Gastroesophageal sphincter (tissue), 4 donors: ENCODE data around the gene LIX1L. TPM values are rescaled to one million over a fixed set of nuclear protein-coding genes. Genes with fewer than 3 reads are reported as not detected.
"Not testable (repeated sequence)": the region's sequence is repeated elsewhere in the genome, so short reads cannot be mapped to it uniquely, and the experiment has no call there.

Experiments
- ATAC-seq: fragments of 150-250 bp; one replicate; pipeline ENCODE4 v1.9.1; 2016; ENCODE audit warnings: mild to moderate bottlenecking, moderate library complexity
- H3K27ac ChIP-seq, 4 donors: fragments of 200-600 bp; sonication (generic) in 3 of 4; 1 replicate in 3 of 4; 2 replicates in 1 of 4; pipeline ENCODE4 v1.5.1; 2016 to 2019
- H3K27me3 ChIP-seq: fragments of 200-600 bp; sonication (generic); one replicate; pipeline ENCODE4 v1.5.1; 2019
- H3K36me3 ChIP-seq, 2 donors: fragments of 200-600 bp; sonication (generic); one replicate each; pipeline ENCODE4 v1.5.1; 2019; ENCODE audit warnings: control low read depth in 1 of 2
- H3K4me1 ChIP-seq, 3 donors: fragments of 200-600 bp; sonication (generic); 1 replicate in 2 of 3; 2 replicates in 1 of 3; pipeline ENCODE4 v1.5.1; 2016 to 2019; ENCODE audit warnings: control low read depth in 2 of 3
- H3K4me3 ChIP-seq, 2 donors: fragments of 200-600 bp; sonication (generic); one replicate each; pipeline ENCODE4 v1.5.1; 2019; ENCODE audit warnings: mild to moderate bottlenecking in 1 of 2, moderate library complexity in 1 of 2
- H3K9me3 ChIP-seq, 3 donors: fragments of 200-600 bp; sonication (generic); one replicate each; pipeline ENCODE4 v1.5.1; 2017 to 2019; ENCODE audit warnings: control low read depth in 2 of 3
- EP300 ChIP-seq: sonication (generic); formaldehyde crosslinking; IDR thresholded peaks from one replicate; pipeline ENCODE4 v1.6.1; 2017; ENCODE audit warnings: antibody characterized with exemption, mild to moderate bottlenecking
- POLR2A ChIP-seq, 2 donors: fragments of 450-650 bp; IDR thresholded peaks; one replicate each; pipeline ENCODE4 v1.6.1; 2017; ENCODE audit warnings: antibody characterized with exemption in 2 of 2, mild to moderate bottlenecking in 2 of 2, moderate library complexity in 1 of 2
- POLR2AphosphoS5 ChIP-seq: sonication (generic); formaldehyde crosslinking; IDR thresholded peaks from one replicate; pipeline ENCODE4 v1.6.1; 2017; ENCODE audit warnings: antibody characterized with exemption
- whole genome bisulfite sequencing, 2 donors: methylation state at CpG; one replicate each; pipeline ENCODE4 v1.1.5; 2018; ENCODE audit warnings: low coverage in 1 of 2; 5-methylcytosine and 5-hydroxymethylcytosine counted together
- total RNA-seq, 4 donors: library from RNA; depleted of rRNA; stranded (reverse); fragments of >200 nt; gene quantifications; one replicate each; pipeline ENCODE4 v1.1.0, GENCODE V29; 2016
- TF ChIP-seq, protein P1 (sequence below), 4 experiments: fragments of 200-600 bp in 2 of 4; fragments of 450-650 bp in 2 of 4; sonication (generic) in 1 of 4; IDR thresholded peaks; one replicate each; pipeline ENCODE4 v1.5.1; 2017 to 2019; ENCODE audit warnings: antibody characterized with exemption in 4 of 4, mild to moderate bottlenecking in 2 of 4, moderate library complexity in 2 of 4

The LIX1L gene
- total RNA-seq, 4 donors from 2014 or later, result 37.8 to 53.5 (median 45.3) TPM

DNA sequence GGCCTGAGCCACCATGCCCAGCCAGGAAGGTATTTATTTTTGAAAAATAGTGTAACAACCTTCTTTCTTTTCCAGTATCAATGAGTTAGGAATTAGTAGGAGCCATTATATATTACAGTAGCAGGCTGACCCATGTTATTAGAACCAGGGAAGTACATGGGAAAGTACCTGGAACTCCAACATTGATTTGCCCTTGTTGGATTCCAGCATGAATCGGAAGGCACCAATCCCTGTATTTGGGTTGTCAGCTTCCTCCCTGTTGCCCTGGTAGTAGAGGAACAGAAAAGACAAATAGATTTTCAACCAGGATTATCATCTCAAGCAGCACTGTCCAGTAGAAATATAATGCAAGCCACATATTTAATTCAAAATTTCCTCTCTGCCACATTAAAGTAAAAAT lies 20.4 kb downstream of the LIX1L start:
- Histone ChIP-seq H3K9me3 (no peaks in the 10 kb centered on the region), H3K27me3 (no peaks in the 10 kb centered on the region), H3K4me1 (no peaks in the 10 kb centered on the region), H3K27ac (no peak overlapping the region), H3K4me3 (no peak overlapping the region), H3K36me3 (peaks cover 0 to 93% of the 10 kb centered on the region in 2 donors)
- 43 to 71% methylated on average over 1 of the region's 1 CpG for WGBS, 2 donors
- no peak for ATAC-seq
- TF ChIP-seq EP300, result no peak
- no peak for TF ChIP-seq POLR2A (IDR thresholded peaks at IDR 0.05)
- TF ChIP-seq, protein P1, sequence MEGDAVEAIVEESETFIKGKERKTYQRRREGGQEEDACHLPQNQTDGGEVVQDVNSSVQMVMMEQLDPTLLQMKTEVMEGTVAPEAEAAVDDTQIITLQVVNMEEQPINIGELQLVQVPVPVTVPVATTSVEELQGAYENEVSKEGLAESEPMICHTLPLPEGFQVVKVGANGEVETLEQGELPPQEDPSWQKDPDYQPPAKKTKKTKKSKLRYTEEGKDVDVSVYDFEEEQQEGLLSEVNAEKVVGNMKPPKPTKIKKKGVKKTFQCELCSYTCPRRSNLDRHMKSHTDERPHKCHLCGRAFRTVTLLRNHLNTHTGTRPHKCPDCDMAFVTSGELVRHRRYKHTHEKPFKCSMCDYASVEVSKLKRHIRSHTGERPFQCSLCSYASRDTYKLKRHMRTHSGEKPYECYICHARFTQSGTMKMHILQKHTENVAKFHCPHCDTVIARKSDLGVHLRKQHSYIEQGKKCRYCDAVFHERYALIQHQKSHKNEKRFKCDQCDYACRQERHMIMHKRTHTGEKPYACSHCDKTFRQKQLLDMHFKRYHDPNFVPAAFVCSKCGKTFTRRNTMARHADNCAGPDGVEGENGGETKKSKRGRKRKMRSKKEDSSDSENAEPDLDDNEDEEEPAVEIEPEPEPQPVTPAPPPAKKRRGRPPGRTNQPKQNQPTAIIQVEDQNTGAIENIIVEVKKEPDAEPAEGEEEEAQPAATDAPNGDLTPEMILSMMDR (IDR thresholded peaks at IDR 0.05), result no peak
- TF ChIP-seq POLR2AphosphoS5, result no peak

DNA sequence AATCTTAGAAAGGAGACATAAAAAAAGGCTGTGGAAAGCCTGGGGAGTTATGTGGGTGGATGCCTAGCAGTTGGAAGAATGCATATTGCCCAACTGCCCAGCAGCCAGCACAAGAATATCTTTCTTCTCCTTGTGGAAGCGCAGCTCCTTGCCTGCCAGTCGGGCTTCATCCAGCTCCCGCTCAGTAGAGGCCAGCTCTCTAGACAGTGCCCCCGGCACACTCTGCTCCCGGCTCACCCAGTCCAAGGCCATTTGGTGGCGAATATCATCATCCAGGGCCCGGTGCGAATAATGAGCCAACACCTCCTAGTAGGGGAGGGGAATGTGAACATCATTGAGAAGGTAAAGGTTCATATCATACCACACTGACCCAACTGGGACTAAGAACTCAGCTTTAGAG lies 21.6 kb downstream of the LIX1L start:
- H3K27me3 ChIP-seq, result no peaks in the 10 kb centered on the region
- WGBS, 2 donors, result 70% methylated on average over 4 of the region's 8 CpGs; no CpG with 5 or more reads in 1 of the 2 donors
- H3K36me3 ChIP-seq, result peaks cover 0 to 92% of the 10 kb centered on the region in 2 donors
- no peak for ATAC-seq
- H3K27ac ChIP-seq, result no peak overlapping the region
- no peak overlapping the region for H3K4me3 ChIP-seq
- H3K9me3 ChIP-seq, result no peaks in the 10 kb centered on the region
- no peak for TF ChIP-seq POLR2A (IDR thresholded peaks at IDR 0.05)
- TF ChIP-seq POLR2AphosphoS5, result no peak
- TF ChIP-seq, protein P1 (IDR thresholded peaks at IDR 0.05), result no peak
- no peak for TF ChIP-seq EP300
- no peaks in the 10 kb centered on the region for H3K4me1 ChIP-seq

DNA sequence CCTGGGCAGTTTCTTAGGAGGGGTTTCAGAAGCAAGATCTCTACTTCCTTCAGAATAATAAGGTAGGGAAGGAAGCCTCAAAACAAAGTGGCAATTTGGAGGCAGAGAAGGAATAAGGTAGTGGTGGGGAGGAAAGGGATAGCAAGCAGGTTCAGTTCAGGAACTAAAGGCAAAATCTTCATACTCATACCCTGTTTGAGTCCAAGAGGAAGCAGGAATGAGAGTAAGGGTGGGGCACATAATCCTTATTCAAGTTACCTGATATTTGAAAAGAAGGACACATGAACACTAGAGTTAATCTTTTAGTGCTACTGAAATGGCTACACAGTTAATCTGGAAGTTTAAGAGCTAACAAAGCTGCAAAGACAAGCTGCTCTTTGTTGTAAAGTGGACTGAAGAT lies 22.1 kb downstream of the LIX1L start:
- TF ChIP-seq, protein P1 (IDR thresholded peaks at IDR 0.05), result no peak
- no peak overlapping the region for H3K27ac ChIP-seq
- H3K9me3 ChIP-seq, result no peaks in the 10 kb centered on the region
- H3K4me3 ChIP-seq, result no peak overlapping the region
- no peak for ATAC-seq
- H3K4me1 ChIP-seq, result no peaks in the 10 kb centered on the region
- no peaks in the 10 kb centered on the region for H3K27me3 ChIP-seq
- peaks cover 0 to 91% of the 10 kb centered on the region in 2 donors for H3K36me3 ChIP-seq

DNA sequence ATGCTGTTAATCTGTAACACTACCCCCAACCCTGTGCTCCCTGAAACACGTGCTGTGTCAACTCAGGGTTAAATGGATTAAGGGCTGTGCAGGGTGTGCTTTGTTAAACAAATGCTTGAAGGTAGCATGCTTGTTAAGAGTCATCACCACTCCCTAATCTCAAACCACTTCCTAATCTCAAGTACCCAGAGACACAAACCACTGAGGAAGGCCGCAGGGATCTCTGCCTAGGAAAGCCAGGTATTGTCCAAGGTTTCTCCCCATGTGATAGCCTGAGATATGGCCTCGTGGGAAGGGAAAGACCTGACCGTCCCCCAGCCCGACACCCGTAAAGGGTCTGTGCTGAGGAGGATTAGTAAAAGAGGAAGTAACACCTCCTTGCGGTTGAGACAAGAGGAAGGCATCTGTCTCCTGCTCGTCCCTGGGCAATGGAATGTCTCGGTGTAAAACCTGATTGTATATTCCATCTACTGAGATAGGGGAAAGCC lies 25.3 kb downstream of the LIX1L start:
- Histone ChIP-seq H3K36me3 (peaks cover 0 to 70% of the 10 kb centered on the region in 2 donors), H3K4me1 (peaks cover 0 to 11% (median 0%) of the 10 kb centered on the region in 3 donors)
- WGBS, 2 donors, result 34% methylated on average over 4 of the region's 9 CpGs; no CpG with 5 or more reads in 1 of the 2 donors
- not testable (repeated sequence) for ATAC-seq, H3K27ac ChIP-seq, H3K9me3 ChIP-seq, H3K4me3 ChIP-seq, H3K27me3 ChIP-seq

DNA sequence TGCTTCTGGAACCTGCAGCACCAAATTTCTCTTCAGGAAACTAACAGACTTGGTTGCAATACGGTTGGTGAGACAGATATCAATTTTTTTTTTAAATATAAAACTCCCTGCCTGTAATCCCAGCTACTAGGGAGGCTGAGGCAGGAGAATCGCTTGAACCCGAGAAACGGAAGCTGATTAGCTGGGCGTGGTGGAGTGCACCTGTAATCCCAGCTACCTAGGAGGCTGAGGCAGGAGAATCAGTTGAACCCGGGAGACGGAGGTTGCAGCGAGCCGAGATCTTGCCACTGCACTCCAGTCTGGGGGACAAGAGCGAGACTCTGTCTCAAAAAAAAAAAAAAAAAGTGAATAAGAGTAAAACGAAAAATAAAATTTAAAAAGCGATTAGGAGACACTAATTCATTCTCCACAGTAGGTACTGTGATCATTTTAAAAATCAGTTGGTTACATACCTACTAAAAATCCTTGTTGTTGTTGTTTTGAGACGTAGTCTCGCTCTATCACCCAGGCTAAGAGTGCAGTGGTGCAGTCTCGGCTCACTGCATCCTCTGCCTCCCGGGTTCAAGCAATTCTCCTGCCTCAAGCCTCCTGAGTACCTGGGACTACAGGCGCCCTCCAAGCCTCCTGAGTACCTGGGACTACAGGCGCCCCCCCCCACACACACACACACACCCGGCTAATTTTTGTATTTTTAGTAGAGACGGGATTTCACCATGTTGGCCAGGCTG lies 29.7 kb downstream of the LIX1L start:
- H3K27me3 ChIP-seq, result no peaks in the 10 kb centered on the region
- no peak for ATAC-seq
- no peaks in the 10 kb centered on the region for H3K9me3 ChIP-seq
- H3K4me1 ChIP-seq, result peaks cover 3 to 24% (median 8%) of the 10 kb centered on the region in 3 donors
- 72 to 75% methylated on average over 7 to 13 of the region's 20 CpGs for whole genome bisulfite sequencing, 2 donors
- peak overlapping the region; percentile 88 to 98 (median 90) for H3K27ac ChIP-seq
- H3K36me3 ChIP-seq, result peaks cover 0 to 47% of the 10 kb centered on the region in 2 donors
- TF ChIP-seq, protein P1 (IDR thresholded peaks at IDR 0.05), result no peak
- TF ChIP-seq POLR2A (IDR thresholded peaks at IDR 0.05) (no peak), EP300 (no peak), POLR2AphosphoS5 (no peak)
- peak overlapping the region; percentile 64 to 77 for H3K4me3 ChIP-seq
